HG02588 (cell line): Measurements from ENCODE around the gene STK32A.
"Not testable (repeated sequence)": the region's sequence is repeated elsewhere in the genome, so short reads cannot be mapped to it uniquely, and the experiment has no call there.

Experiments used
- ATAC-seq: cut with Tn5 transposase; IDR thresholded peaks from one replicate; pipeline ENCODE4 v1.9.1; 2021; ENCODE audit warnings: mild to moderate bottlenecking, moderate library complexity; ENCODE audit not compliant: unreplicated experiment

The STK32A gene

DNA sequence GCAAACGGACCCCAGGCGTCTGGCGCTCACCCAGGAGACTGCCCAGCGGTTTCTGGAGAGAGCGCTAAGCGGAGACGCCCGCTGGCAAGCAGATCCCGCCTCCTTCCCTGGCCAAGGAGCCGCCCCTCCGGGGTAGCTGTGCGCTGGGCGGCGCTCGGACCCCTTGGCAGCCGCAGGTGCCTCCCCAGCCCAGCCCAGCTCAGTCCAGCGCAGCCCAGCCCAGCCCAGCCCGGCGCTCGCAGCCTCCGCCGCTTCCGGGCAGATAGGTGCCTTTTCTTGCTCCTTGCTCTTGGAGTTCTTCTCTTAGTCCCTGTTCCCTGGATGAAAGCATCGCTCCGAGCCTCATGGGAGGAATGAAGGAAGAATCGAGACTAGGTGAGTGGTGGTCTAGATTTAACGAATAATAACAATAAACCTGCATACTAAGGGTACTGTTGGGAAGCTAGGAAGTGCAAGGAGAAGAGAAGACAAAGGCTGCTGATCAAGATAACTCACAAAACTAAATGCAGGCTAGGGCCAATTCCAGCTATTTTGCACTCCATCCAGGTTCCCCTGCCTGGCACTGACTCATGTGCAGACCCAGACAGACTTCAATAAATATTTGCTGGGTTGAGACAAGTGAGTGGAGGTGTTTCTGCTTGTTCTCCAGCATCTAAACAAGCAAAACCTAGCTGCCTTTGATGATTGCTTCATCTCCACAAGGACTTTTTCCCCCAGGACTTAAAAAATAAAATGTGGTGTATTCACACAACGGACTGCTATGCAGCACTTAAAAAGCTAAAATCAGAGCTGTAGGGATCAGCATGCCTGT, at the start of gene STK32A:
Gene STK32A (plus strand): TSS at position 202 of the 811 bp plus-strand sequence. CDS start 4,609 bp downstream, outside the sequence.
- ATAC-seq = no peak

DNA sequence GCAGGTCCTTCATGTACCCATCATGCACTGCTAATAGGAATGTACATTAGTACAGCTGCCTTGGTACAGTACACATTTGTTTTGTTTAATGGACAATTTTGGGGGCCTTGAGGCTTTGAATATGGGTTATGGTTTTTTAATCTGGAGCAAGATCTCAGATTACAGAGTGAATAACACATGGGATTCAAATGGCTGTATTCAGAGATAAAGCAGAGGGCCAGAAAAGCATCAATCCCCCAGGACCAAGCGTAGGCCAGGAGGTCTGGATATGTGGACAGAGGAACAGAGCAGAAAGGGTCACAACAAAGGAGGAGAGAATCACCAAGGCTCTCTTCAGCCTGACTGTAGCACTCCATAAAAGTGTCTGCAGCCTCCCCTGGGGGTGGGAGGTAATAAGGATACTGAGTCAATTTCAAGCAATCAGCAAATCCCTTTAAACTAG, 47.7 kb upstream of the STK32A start:
- ATAC-seq = no peak

DNA sequence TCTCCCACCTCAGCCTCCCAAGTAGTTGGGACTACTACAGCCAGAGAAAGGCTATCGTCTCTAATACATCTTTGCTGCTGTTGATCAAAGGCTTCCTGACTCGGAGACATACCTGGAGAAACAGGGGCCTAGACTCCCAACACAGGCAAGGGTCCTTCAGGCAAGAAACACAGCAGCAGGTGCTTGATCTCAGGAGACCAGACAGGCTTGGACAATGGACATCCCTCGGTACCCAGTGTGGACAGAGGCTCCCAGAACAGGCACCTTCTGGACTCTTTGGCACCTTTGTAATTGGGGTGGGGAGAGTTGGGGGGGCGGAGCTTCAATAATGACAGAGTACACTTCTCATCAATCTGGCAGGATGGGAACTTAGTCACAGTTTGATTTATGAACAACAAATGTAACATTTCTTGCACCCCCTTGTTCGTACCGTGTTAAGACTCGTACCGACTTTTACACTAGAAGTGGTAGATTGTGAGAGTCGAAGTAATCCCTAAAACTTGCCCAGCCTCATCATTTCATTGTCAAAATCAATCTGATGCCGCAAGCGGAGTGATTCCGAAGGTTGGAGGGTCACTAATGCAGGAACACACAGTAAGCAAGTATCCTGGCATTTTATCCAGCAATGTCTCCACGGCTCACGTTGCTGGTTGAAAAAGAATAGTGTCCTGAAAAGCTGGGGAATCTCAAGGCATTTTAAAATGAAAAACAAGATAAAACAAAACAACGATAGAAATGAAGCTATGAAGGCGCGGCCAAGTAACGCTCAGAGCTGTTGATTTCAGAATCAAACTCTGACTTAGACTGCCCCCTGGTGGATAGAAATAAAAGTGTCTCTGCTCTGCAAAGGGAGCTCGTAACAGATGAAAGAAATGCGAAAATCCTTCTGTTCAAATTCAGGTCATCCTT, 46.4 kb upstream of the STK32A start:
- no peak for ATAC-seq

DNA sequence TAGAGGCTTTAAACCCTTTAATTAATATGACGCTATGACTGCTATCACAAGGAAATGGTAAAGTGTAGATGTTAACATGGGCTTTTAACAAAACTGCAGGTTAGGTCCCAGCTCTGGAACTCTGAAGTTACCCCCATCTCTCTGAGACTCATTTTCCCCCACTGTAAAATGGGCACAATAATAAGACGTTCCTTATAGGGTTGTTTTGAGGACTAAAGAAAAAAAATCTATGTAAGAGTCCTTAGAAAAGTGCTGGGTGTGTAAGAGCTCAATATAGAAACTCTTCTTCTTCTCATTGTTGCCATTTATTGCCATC, 45.8 kb upstream of the STK32A start:
- ATAC-seq = no peak

DNA sequence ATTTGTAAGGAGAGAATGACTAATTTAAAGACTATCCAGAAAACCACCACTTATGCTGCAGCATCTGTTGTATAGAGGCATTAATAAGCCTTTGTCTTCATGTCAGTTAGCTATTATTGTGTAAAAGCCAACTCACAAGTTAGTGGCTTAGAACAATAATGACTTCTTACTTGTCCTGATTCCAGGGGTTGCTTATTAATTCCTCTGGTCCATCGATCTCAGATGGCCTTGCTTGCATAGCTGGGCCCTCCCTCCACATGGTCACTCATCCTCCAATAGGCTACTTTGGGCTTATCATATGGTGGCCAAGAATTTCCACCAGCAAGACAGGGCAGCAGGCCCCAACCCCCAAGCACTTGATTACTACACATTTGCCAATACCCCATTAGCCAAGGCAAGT, 44.5 kb upstream of the STK32A start:
- ATAC-seq = no peak

DNA sequence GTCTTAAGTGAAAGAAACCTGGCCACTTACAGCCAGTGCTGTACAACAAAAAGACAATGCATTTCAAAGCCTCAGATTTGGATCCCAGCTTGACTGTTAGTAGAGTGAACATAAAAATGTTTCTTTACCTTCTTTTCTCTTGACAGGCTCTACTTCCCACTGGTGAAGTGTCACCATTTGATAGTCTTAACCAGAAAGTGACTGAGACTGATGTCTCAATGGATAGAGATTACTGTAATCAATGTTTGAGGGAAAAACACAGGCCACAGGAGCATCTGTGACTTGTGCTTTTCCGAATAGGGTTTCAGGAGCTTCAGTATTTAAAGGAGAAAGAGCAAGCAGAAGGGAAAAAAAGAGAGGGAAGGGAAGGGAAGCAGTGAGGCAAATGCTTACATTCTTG, 41.7 kb upstream of the STK32A start:
- no peak for ATAC-seq

DNA sequence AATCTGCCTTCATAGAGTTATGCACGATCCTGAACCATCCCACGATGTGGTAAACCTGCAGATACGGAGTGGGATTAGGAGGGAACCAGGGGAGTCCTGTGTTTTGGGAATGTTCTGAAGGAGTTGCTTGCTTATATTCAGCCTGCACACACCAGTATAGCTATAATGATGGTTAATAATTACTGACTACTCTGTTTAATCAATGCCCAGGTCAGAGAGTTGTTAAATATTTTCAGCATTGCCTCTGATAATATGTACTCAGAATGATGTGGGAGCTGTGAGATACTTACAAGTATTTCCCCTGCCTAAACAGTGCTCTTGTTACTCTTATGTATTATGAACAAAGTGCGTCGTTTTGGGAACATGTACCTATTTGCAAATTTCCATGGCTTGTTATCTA, 34.8 kb upstream of the STK32A start:
- no peak for ATAC-seq

DNA sequence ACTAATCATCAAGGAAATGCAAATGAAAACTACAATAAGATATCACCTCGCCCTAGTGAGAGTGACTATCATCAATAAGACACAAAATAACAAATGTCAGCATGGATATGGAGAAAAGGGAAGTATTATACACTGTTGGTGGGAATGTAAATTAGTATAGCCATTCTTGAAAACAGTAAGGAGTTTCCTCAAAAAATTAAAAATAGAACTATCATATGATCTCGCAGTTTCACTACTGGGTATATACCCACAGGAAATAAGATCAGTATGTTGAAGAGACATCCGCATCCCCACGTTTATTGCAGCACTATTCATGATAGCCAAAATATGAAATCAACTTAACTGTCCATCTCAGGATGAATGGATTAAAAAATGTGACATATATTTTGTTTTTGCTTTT, 31.6 kb upstream of the STK32A start:
- no peak for ATAC-seq

DNA sequence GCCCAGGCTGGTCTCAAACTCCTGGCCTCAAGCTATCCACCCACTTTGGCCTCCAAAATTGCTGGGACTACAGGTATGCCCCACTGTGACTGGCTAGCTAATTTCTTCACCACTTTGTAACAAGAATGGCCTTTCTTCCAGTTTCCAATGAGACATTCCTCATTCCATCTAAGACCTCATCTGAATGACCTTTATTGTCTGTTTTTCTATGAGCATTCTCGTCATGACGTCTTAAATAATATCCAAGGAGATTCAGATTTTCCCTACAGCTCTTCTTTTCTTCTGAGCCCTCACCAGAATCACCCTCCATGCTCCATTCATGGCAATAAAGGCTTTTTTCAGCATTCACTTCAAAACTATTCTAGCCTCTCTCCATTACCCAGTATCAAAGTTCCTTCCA, 30.2 kb upstream of the STK32A start:
- no peak for ATAC-seq

DNA sequence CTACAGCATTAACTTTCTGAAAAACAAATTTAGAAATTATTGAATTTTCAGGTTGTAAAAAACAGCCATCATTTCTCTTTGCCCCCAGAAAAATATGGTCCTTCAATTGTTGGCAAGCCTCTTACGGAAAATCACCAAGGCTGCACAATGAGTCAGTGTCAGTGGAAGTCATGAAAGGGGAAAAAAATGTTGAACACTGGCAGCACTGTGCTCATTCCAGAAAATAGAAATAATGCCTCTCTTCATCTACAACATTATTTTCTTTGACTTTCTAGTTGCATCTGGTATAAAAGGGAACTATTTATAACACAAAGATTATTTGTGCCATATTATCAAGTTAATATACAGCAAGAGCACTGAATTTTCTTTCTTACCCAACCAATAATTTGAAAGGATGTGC, 26.7 kb upstream of the STK32A start:
- ATAC-seq = no peak

DNA sequence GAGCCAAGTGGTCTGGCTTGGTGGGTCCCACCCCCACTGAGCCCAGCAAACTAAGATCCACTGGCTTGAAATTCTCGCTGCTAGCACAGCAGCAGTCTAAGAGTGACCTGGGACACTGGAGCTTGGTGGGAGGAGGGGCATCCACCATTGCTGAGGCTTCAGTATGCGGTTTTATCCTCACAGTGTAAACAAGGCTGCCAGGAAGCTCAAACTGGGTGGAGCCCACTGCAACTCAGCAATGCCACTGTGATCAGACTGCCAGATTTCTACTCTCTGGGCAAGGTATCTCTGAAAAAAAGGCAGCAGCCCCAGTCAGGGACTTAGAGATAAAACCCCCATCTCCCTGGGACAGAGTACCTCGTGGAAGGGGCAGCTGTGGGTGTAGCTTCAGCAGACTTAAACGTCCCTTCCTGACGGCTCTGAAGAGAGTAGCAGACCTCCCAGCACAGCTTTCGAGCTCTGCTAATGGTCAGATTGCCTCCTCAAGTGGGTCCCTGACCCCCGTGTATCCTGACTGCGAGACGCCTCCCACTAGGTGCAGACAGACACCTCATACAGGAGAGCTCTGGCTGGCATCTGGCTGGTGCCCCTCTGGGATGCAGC, 18.2 kb upstream of the STK32A start:
- no peak for ATAC-seq

DNA sequence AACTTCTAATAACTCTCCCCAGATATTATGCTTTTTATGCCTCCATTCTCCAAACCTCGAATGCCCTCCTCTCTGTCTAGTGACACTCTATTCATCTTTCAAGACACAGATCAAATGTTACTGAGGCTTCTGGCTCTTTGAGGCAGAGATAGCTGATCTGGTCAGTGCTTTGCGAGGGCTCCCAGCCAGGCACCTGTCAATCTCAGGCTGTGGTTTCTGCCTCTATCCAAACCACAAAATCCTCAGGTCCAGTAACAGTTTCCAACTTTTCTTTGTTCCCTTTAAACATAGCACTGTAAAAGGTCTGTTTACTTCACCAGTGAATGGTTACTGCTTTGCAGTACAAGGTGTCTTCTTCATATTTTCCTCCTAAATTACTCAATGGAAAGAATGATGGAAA, 11.5 kb upstream of the STK32A start:
- no peak for ATAC-seq

DNA sequence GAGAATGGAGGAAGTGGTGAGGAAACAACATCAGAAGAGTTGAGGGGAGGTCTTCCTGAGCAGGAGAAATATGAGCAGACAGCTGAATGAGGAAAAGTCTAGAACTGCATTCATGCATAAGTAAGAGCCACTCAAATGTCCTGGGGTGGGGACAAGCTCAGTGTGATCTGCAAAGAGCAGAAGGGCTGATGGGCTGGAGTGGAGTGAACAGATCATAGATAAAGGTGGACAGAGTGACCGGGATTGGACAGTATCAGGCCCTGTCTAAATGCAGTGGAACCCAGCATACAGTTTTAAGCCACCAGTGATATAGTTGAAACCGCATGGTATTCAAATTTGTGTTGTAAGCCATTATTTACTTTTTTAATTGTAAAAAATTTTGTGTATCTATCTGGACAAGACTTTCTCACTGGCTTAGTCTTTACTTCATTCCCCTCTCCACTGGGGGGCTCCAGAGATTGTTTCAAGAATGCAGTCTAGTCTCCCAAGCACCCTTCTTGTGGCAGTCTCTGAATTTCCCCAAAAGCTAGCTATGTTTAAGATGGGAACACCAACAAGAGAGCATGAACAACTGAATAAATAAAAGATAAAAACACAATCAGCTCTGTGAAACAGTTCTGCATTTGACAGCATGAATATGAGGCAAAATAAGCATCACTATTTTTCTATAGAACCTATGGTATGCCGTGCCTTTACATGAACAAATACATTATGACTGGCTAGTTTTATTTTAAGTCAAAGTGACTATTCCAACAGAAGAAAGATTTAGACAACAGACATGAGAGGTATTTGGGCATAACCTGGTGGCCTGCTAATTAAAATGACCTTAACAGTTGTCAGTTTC, 10.7 kb upstream of the STK32A start:
- no peak for ATAC-seq

DNA sequence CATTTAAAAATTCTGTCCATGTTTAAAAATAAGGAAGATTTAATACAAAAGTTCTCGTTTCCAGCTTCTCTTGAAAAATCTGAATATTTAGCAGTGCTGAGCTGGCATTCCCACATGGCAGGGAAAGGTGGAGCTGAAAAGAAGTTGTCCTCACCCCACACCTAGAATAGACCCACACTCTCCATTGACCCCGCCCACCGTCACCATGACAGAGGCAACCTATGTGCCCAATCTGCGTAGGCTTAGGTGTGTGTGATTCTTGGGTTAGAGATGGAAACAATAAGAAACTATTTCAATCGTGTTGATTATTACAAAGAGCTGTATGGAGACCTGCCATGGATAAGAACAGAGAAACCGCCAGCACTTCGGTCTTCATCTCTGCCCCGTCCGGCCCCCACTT, 8.9 kb upstream of the STK32A start:
- ATAC-seq = no peak

DNA sequence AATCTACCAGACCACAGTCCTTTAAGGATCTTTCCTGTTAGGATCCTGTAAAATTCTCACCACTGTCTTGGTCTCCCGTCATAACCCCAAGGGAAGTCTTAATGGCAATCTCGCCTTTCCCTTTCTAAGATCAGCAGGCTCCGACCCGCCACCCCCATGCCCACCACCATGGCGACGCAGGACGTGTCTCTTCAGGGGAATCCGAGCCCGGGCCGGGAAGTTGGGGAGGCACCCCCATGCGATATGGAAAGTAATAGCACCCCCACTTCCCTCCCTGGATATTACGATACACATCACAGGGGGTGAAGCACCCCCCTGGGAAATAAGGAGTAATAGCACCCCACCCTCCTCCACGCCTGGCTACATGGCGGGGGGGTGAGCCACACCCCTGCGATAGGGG, 8.3 kb upstream of the STK32A start:
- no peak for ATAC-seq

DNA sequence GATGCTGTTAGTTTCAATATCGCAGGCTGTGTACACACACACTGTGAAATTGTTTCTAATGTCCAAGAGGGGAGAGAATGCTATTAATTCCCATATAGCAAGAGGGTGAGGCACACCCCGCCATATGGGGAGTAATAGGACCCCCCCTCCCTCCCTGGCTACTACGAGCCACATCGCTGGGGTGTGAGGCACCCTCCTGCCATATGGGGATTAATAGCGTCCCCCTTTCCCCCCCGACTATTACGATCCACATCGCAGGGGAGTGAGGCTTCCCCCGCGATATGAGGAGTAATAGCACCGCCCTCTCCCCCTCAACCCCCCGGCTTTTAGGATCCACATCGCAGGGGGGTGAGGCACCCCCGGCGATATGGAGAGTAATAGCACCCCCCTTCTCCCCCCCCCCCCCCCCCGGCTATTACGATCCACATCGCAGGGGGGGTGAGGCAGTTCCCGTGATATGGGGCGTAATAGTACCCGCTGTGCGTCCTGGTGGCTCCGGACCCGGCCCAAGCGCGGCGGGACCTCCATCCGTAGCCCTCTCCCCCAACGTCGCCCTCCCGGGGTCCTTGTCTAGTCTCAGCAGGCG, 494 bp upstream of the STK32A start:
- ATAC-seq = no peak

DNA sequence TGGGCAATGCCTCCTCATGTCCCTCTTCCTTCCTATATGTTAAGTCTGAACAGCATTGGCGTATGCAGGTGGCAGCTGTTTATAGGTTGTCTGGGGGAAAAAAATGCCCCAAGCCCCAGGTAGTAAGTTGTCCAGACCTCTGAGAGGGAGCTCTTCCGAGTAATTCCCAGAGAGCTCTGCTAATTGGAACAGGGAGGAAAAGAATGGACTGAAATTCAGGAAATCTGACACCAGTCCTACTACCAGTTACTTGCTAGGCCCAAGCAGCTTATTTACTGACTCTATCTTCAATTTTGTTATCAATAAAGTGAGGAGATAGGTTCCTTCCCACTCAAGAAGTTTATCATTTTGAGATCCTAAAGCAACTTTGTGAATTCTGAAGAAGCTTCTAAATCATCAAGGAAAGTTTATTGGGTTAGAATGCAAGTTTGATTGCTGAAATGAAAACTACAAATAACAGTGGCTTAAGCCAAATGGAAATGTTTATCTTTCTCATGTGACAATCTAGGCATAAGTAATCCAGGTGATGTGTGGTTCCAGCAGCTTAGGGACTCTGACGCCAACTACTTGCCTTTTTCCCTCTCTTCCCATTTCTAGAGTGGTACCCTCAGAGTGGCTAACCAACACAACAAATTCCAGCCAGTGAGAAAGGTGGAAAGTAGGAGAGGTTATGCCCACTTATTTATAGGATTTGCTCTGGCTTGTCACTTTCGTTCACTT, 5.6 kb downstream of the STK32A start:
- ATAC-seq = no peak

DNA sequence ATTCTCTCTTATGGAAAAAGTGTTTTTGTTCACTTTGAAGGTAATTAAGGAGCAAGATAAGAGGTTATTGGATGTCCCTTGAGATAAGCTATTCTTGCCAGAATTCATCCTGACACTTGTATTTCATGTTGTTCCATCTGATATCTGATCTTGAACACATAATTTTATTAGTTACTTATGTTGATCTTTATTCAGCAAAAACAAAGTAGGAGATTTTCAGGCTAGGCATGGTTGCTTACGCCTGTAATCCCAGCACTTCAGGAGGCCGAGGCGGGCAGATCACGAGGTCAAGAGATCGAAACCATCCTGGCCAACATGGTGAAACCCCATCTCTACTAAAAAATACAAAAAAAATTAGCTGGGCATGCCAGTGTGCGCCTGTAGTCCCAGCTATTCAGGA, 8.4 kb downstream of the STK32A start:
- not testable (repeated sequence) for ATAC-seq

DNA sequence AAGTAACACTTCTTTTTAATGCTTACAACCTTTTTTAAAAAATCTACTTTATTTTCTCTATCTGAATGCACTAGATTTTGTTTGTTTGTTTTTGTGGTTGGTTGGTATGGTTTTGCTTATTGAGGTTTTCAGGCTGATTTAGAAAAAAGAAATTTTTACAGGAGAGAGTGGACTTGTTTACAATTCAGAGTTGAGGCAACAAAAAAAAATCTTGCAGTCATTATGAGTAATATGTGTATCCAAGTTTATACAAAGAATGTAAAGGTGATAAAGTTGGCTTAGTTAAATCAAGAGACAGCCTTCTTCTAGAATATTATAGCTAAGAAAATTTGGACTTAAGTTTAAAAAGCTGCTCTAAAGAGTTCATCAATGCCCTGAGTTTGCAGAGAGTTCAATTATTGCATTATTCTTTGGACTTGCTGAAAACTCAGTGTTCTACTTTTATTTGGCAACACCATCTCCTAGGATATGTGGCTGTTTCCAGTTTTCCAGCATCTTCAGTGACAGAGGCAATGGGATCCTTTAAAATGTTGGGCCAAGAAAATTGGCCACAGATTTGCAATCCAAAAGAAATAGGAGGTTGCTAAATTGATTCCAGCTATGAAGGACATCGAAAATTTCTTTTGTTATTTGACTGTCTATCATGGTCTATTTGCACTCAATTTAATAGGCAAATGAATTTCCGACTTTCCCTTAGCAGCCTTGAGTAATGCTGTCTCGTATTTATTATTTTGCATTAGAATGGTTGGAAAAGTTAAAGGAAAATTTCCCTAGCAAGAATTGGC, 10.7 kb downstream of the STK32A start:
- no peak for ATAC-seq
